Calu3 (cell line): Measurements from ENCODE around the gene UXS1. TPM values are rescaled to one million over a fixed set of nuclear protein-coding genes. Genes with fewer than 3 reads are reported as not detected.

Experiments used
- BruUV-seq: library from RNA; stranded (reverse); fragments of 400-500 nt; replicated peaks from 2 replicates; lab custom pipeline; 2021; lab: Mats Ljungman, UMichigan
- CTCF ChIA-PET: fragments of 300-600 bp; sonication (Branson Sonifier 250); formaldehyde crosslinking; loops from one replicate; lab custom pipeline; 2022; ENCODE audit warnings: antibody characterized with exemption; lab: Charles Lee
- DNase-seq: peaks from one replicate; pipeline ENCODE4 v3.0.0; 2022
- H3K27ac Mint-ChIP-seq: one replicate; pipeline ENCODE4 v1.8.0; 2022; ENCODE audit warnings: mixed read lengths; ENCODE audit not compliant: unreplicated experiment
- H3K27me3 Mint-ChIP-seq: one replicate; pipeline ENCODE4 v1.8.0; 2022; ENCODE audit warnings: mixed read lengths; ENCODE audit not compliant: unreplicated experiment
- H3K36me3 Mint-ChIP-seq: one replicate; pipeline ENCODE4 v1.8.0; 2022; ENCODE audit warnings: mild to moderate bottlenecking, moderate library complexity, mixed read lengths; ENCODE audit not compliant: insufficient read depth, unreplicated experiment
- H3K4me1 Mint-ChIP-seq: one replicate; pipeline ENCODE4 v1.8.0; 2022; ENCODE audit warnings: mild to moderate bottlenecking, low read depth, mixed read lengths; ENCODE audit not compliant: unreplicated experiment
- H3K4me3 Mint-ChIP-seq: one replicate; pipeline ENCODE4 v1.8.0; 2022; ENCODE audit warnings: mild to moderate bottlenecking, low read depth, moderate library complexity, mixed read lengths; ENCODE audit not compliant: unreplicated experiment
- H3K9me3 Mint-ChIP-seq: one replicate; pipeline ENCODE4 v1.8.0; 2022; ENCODE audit warnings: low read depth, mixed read lengths; ENCODE audit not compliant: unreplicated experiment
- intact Hi-C: fragments of 100-400 bp; cut with micrococcal nuclease; formaldehyde crosslinking; loops from one replicate; pipeline ENCODE4 v1.10.0; 2022; ENCODE audit not compliant: unreplicated experiment
- total RNA-seq: library from RNA; stranded (reverse); gene quantifications from 2 replicates; pipeline ENCODE4 v1.2.3, GENCODE V29; 2022
- TF ChIP-seq, protein P1 (sequence below): fragments of 200-600 bp; IDR thresholded peaks from one replicate; pipeline ENCODE4 v1.8.0; 2022; ENCODE audit warnings: antibody characterized with exemption; ENCODE audit not compliant: unreplicated experiment

The UXS1 gene
- total RNA-seq, 1 experiment from 2014 or later = 87.7 TPM

DNA sequence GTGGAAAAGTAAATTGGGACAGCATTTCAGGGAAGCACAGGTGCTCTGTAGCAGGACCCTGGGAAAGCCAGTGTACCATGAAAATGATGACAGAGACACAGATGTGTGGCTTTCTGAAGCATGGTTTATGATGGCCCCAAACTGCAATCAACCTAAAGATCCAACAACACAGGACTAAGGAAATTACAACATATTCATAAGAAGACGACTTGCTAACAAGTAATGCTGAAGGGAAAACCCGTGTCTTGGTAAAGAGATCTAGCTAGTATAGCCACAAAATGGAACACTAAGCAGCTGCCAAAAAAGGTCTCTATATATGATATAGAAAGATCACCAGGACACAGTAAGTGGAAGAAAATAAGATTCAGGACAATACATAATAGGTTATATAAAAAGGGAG is 53.2 kb downstream of the UXS1 start:
- CTCF ChIA-PET = interaction anchor here (0.6 kb wide), 1 partner anchor 121 kb away, joined by 3 read pairs; no protein-coding TSS in a partner anchor
- H3K27me3 Mint-ChIP-seq = no peaks in the 10 kb centered on the region
- no TSS peak for BruUV-seq
- no peaks in the 10 kb centered on the region for H3K4me1 Mint-ChIP-seq
- H3K36me3 Mint-ChIP-seq = no peaks in the 10 kb centered on the region
- no peak for DNase-seq
- intact Hi-C loops = no loop called here
- TF ChIP-seq, protein P1, sequence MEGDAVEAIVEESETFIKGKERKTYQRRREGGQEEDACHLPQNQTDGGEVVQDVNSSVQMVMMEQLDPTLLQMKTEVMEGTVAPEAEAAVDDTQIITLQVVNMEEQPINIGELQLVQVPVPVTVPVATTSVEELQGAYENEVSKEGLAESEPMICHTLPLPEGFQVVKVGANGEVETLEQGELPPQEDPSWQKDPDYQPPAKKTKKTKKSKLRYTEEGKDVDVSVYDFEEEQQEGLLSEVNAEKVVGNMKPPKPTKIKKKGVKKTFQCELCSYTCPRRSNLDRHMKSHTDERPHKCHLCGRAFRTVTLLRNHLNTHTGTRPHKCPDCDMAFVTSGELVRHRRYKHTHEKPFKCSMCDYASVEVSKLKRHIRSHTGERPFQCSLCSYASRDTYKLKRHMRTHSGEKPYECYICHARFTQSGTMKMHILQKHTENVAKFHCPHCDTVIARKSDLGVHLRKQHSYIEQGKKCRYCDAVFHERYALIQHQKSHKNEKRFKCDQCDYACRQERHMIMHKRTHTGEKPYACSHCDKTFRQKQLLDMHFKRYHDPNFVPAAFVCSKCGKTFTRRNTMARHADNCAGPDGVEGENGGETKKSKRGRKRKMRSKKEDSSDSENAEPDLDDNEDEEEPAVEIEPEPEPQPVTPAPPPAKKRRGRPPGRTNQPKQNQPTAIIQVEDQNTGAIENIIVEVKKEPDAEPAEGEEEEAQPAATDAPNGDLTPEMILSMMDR = no peak
- H3K4me3 Mint-ChIP-seq = no peak overlapping the region
- H3K9me3 Mint-ChIP-seq = no peaks in the 10 kb centered on the region
- no peak overlapping the region for H3K27ac Mint-ChIP-seq

DNA sequence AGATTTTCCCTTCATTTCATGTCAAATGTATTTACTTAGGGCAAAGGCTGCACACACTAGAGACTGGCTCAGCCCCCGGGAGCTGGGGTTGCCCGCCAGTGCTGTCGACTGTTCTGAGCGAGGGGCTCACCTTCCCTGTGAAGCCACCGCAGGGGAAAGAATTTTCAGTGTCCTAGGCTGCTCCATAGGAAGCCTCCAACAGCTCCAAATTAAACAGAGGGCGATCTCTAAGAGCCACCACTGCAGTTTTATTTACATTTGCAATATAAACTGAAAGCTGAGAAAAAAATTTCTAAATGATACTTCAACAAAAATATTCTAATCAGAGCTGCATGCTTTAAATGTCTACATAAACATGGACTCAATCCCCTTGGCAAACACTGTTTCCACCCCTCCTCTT is 54.0 kb downstream of the UXS1 start:
- Mint-ChIP-seq H3K27me3 (no peaks in the 10 kb centered on the region), H3K27ac (no peak overlapping the region), H3K4me3 (no peak overlapping the region), H3K36me3 (no peaks in the 10 kb centered on the region), H3K4me1 (no peaks in the 10 kb centered on the region), H3K9me3 (no peaks in the 10 kb centered on the region)
- CTCF ChIA-PET = interaction anchor here (0.6 to 0.7 kb wide), 2 partner anchors 121 to 1010 kb away, joined by 3 to 4 read pairs; no protein-coding TSS in a partner anchor
- no peak for DNase-seq
- intact Hi-C loops = no loop called here
- TF ChIP-seq, protein P1 = no peak
- no TSS peak for BruUV-seq

DNA sequence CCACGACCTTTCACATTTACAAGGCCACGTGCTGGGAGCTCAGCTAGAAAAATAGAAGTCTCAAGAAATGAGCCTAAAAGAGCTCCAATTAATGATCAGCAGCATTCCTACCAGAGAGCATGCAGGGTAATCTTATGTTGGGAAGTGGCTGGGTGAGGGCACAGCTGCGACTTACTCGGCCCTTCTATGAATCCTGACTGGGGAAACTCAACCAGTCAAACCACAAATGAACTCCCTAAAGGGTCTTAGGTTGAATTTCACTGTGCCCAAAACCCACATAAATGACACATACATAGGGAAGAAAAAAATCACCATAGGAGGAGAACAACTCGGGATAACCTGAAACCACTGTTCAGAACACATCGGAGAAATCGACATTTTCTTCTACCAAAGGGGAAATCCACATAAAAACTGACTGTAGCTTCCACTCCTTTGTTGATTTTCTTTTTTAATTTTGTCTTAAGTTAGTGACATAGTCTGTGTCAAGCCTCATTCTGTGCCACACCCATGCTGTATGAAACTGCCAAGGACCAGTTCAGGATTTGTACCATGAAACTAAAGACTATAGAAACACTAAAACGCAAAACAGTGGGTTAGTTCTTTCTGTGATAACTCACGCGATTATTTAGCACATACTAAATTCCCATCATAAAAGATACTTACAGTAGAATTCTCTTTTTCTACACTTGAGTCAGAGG is 54.7 kb downstream of the UXS1 start:
- TF ChIP-seq, protein P1 = no peak
- Mint-ChIP-seq H3K4me3 (no peak overlapping the region), H3K4me1 (no peaks in the 10 kb centered on the region), H3K36me3 (no peaks in the 10 kb centered on the region), H3K27me3 (no peaks in the 10 kb centered on the region), H3K9me3 (no peaks in the 10 kb centered on the region), H3K27ac (no peak overlapping the region)
- no peak for DNase-seq
- CTCF ChIA-PET = no interaction called here
- BruUV-seq = no TSS peak
- intact Hi-C loops = no loop called here

DNA sequence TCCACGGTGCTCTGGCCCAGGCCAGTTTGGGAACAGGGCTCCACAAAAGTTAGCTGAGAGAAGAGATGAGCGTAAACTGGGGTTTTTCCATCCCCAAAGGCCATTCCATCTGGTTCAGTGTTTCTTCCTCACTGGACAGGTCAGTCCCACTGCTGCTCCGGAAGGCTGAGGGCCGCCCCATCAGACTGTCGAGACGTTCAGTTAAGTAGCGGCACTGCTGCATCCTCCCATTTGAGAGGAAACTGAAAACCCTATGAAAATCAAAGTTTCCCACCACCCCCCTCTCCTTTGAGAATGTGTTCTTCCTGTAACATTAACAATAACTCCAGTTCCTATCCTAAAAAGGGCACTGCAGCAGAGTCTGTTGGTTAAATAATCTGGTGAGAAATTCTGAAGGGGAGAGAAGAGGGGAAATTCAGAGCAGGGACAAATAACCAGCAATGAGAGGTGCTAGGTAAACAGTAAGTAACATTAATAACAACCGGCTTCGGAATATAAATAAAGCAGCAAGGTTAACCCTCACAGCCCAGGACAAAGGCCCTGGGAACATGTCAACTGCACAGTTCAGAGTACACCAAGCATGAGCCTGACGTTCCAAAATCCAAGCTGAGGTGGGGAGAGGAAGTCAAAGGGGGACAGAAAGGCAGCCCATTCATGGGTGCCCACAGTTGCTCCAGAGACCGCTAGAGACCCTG is 55.4 kb downstream of the UXS1 start:
- no TSS peak for BruUV-seq
- no peak overlapping the region for H3K27ac Mint-ChIP-seq
- no peaks in the 10 kb centered on the region for H3K36me3 Mint-ChIP-seq
- TF ChIP-seq, protein P1 = no peak
- DNase-seq = no peak
- CTCF ChIA-PET = no interaction called here
- no peaks in the 10 kb centered on the region for H3K27me3 Mint-ChIP-seq
- intact Hi-C loops = no loop called here
- H3K4me1 Mint-ChIP-seq = no peaks in the 10 kb centered on the region
- H3K9me3 Mint-ChIP-seq = no peaks in the 10 kb centered on the region
- H3K4me3 Mint-ChIP-seq = no peak overlapping the region
